HEK293T (cell line): ENCODE results near the gene CABLES2.

Experiments used
- ARNT ChIP-seq: fragments of 450-650 bp; IDR thresholded peaks from 2 replicates; pipeline ENCODE4 v1.6.1; 2017; ENCODE audit warnings: mild to moderate bottlenecking
- FOXM1 ChIP-seq: fragments of 450-650 bp; IDR thresholded peaks from 2 replicates; pipeline ENCODE4 v1.6.1; 2017; ENCODE audit warnings: mild to moderate bottlenecking, borderline replicate concordance
- SP1 ChIP-seq: fragments of 450-650 bp; IDR thresholded peaks from 2 replicates; pipeline ENCODE4 v1.6.1; 2017

- TF ChIP-seq SP1: no peak
- TF ChIP-seq FOXM1: no peak
- TF ChIP-seq ARNT: no peak
Measured at GRCh38 chr20:62444286-62444685, 37.2 kb upstream of the CABLES2 start.
